Fibroblast of villous mesenchyme (primary cell): ENCODE data around the gene SUPT6H. TPM values are rescaled to one million over a fixed set of nuclear protein-coding genes. Genes with fewer than 3 reads are reported as not detected.

Source experiments
- DNase-seq: peaks from one replicate; pipeline ENCODE4 v3.0.0-alpha.2; 2010; ENCODE audit warnings: low read depth
- H3K4me3 ChIP-seq: 2 replicates; pipeline ENCODE4 v1.5.1; 2011; ENCODE audit warnings: low read depth, mild to moderate bottlenecking, low read length
- total RNA-seq: library from RNA; depleted of rRNA; stranded (reverse); fragments of >200 nt; gene quantifications from 2 replicates; pipeline ENCODE4 v1.2.3, GENCODE V29; 2012
- TF ChIP-seq, protein P1 (sequence below): IDR thresholded peaks from 2 replicates; pipeline ENCODE4 v1.5.1; 2012; ENCODE audit warnings: low read depth, mild to moderate bottlenecking, low read length; ENCODE audit not compliant: insufficient read depth

The SUPT6H gene
- total RNA-seq, 1 donor, result 54.4 TPM

DNA sequence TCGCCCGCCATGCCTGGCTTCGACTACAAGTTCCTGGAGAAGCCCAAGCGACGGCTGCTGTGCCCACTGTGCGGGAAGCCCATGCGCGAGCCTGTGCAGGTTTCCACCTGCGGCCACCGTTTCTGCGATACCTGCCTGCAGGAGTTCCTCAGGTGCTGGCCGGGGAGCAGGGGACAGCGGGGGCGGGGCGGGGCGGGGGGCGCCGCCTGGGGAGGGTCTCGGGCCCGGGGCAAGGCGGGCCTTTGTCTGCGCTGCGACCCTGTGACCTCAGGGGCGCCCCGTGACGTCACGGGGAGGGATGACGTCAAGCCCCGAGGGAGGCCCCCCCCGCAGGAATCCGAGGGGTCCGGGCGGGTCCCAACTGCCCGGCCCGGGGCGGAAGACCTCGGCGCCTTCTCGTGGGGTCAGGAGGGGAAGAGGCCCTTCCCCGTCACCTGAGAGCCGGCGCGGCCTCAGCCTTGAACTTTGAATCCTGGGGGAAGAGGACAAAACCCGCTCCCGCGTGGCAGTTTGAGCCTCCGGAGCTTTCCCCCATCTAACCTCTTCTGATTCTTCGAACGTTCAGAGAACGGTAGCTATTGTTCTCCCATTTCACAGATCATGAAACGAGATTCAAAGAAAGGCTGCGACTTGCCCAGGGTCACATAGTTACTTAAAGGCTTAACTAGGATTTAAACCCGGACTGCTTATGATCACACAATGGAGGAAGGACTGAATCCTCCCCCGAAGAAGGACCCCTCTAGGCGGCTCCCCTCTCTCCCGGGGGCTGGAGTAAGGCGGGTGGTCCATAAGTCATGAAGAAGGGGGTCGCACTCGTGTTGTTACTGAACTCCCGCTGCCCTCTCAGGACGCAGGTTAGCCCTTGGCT is 82.3 kb downstream of the SUPT6H start:
- H3K4me3 ChIP-seq, result peak overlapping the region; percentile 92
- peak; percentile 66 for DNase-seq
- TF ChIP-seq, protein P1, sequence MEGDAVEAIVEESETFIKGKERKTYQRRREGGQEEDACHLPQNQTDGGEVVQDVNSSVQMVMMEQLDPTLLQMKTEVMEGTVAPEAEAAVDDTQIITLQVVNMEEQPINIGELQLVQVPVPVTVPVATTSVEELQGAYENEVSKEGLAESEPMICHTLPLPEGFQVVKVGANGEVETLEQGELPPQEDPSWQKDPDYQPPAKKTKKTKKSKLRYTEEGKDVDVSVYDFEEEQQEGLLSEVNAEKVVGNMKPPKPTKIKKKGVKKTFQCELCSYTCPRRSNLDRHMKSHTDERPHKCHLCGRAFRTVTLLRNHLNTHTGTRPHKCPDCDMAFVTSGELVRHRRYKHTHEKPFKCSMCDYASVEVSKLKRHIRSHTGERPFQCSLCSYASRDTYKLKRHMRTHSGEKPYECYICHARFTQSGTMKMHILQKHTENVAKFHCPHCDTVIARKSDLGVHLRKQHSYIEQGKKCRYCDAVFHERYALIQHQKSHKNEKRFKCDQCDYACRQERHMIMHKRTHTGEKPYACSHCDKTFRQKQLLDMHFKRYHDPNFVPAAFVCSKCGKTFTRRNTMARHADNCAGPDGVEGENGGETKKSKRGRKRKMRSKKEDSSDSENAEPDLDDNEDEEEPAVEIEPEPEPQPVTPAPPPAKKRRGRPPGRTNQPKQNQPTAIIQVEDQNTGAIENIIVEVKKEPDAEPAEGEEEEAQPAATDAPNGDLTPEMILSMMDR, result no peak

DNA sequence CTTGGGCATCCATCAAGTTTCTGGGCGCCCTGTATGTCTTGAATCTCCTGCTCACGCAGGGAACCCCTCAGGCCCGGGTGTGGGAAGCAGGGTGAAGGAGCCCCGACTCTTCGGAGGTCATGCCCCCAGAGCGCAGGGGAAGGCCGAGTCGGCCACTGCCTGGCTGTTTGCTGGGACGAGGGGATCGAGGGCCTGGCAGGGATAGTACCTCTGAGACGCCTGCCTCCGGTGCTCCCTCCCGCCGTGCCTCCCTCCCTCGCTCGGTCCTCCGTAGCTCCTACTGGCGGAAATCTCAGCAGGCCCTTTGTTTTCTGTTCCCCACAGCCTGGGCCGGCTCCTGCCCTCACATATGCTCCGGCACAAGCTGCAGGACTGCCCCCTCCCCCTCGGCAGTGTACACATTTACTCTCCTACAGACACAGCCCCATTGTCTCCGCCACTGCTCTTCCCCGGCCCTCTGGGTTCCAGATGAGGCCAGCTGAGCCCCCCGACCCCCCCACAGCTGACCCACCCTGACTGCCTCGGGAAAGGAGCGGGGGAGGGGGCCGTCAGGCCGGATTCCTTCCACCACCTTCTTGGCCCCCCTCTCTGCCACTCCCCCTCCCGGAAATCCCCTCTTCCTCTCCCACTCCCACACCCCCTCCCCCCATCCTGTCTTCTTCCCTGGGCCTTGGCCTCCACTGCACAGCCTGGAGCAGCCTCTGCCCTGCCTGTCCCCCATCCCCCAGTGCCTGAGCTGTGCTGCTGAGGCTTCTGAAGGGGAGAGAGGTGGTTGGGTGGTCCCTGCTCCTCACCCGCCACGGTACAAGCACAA is 83.2 kb downstream of the SUPT6H start:
- peak; percentile 62 for DNase-seq
- peak overlapping the region; percentile 92 for H3K4me3 ChIP-seq
- TF ChIP-seq, protein P1, result no peak

DNA sequence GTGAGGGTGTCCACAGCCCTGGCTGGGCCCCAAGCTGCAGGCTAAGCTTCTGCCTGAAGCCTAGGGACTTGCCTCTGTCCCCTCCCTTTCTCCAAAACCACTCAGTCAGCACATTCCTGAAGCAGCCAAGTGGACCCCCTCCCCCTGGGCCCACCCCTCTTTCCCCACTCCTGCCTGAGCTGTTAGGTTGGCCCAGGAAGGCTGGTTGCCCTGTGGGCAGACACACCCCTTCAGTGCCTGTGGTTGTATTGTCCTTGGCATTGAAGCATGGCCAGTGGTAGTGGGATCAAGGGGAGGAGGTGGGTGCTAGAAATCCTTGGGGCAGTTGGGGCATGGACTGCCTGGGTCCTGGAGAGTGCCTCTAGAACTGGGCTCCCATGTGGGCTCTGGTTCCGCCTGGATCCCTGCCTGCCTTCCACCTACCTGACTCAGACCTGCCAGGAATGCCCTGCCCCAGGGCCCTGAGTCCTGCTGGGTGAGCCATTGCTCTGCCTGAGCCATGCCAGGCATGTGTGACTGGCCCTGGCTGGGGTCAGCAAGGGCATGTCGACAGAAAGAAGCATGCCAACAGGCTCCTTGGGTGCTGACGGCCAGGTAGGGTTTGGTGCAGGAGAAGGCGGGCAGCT is 83.9 kb downstream of the SUPT6H start:
- TF ChIP-seq, protein P1, result no peak
- H3K4me3 ChIP-seq, result peak overlapping the region; percentile 92
- no peak for DNase-seq

DNA sequence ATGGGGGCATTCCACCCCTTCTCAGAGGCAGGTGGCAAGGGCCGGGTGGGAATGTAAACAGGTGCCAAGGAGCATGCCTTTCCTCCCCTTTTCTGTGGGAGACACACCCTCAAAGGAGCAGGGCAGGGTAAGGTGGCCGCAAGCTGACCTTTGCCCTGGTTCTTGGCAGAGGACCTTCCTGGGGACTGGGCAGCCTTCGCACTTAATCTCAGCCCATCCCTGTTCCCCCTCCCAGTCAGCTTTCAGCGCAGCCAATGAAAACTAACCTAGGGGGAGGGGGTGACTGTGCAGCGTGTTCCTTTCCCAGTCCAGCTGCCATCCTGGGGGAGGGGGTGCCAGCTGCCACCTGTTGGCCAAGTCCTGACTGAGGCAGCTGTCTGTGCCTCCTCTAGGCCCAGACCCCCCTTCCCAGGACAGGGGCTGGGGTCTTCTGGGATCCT is 84.6 kb downstream of the SUPT6H start:
- TF ChIP-seq, protein P1, result no peak
- H3K4me3 ChIP-seq, result peak overlapping the region; percentile 92
- DNase-seq, result peak; percentile 20

DNA sequence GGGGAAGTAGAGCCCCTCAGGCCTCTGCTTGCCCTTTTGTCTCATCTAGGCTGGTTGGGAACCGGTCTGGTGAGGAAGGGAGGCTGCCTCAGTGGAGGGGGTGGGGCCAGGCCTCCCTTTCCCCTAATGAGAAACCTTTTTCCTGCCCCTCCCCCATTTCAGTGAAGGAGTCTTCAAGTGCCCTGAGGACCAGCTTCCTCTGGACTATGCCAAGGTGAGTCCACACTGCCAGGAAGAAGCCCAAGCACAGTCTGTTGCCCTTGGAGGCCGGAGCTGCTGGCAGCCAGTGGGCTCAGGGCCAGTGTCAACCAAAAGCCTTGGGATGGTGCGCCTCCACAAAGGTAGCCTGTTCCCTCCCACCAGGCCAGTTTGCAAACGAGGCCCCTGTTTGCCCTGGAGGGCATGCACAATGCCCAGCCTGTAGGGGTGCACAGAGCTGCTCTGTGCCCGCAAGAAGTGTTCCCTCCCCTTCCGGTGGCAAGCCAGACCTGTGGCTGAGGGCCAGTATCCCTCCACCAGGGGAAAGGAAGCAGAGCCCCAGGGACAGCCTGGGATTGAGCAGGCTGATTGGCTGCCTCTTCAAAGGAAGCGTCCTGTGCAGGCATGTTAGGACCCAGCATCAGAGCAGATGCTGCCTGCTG is 85.2 kb downstream of the SUPT6H start:
- H3K4me3 ChIP-seq, result no peak overlapping the region
- TF ChIP-seq, protein P1, result no peak
- DNase-seq, result no peak
